ENCODE data around the gene CYP27B1. TPM values are rescaled to one million over a fixed set of nuclear protein-coding genes. Genes with fewer than 3 reads are reported as not detected.
A peak's percentile ranks its signal among the peaks of the same experiment; 100 is the strongest.

CYP27B1 gene
- total RNA-seq, 1 experiment from 2014 or later, result 11.6 TPM

GRCh38 chr12:57815177-57816000 is 48.5 kb upstream of the CYP27B1 start:
- Histone ChIP-seq H4K20me1 (ENCODE audit: insufficient read depth) (no peaks in the 10 kb centered on the region), H3K4me3 (replicated peaks in 1 of 2; ENCODE audit: low read depth in 1 of 2, low read length in 2 of 2) (no peak overlapping the region), H3K27ac (ENCODE audit: low read depth, low read length) (no peak overlapping the region), H3K4me2 (ENCODE audit: low read length) (no peak overlapping the region), H2AFZ (ENCODE audit: low read depth, low read length, poor library complexity, severe bottlenecking) (no peak overlapping the region), H3K27me3 (ENCODE audit: insufficient read depth, low read length) (no peaks in the 10 kb centered on the region), H3K4me1 (ENCODE audit: control insufficient read depth in 1 of 2, insufficient read depth in 2 of 2, low read length in 2 of 2) (peaks cover 0 to 8% of the 10 kb centered on the region in 2 experiments; a peak in 2 of 4 replicates), H3K36me3 (ENCODE audit: control insufficient read depth in 1 of 2, insufficient read depth in 2 of 2, low read length in 2 of 2) (no peaks in the 10 kb centered on the region), H3K9me2 (ENCODE audit: insufficient read depth) (no peaks in the 10 kb centered on the region), H3K9me3 (ENCODE audit: control insufficient read depth in 1 of 2, insufficient read depth in 1 of 2, low read depth in 1 of 2, low read length in 2 of 2) (no peaks in the 10 kb centered on the region), H3K9ac (ENCODE audit: low read length) (no peak overlapping the region), H3K79me2 (ENCODE audit: insufficient read depth, low read length) (no peaks in the 10 kb centered on the region)
- CTCF ChIA-PET, result interaction anchor here (1.2 kb wide), 2 partner anchors 13 to 17 kb away, joined by 3 to 4 read pairs; no protein-coding TSS in a partner anchor
- RAD21 ChIA-PET (ENCODE audit: low non-redundant PET in 1 of 2, low total read pairs in 2 of 2, uncharacterized antibody in 2 of 2, unreplicated experiment in 2 of 2), result no interaction called here
- BruUV-seq (replicated peaks), result no TSS peak
- intact Hi-C loops (cut with micrococcal nuclease), result no loop called here
- TF ChIP-seq RAD21 (IDR thresholded peaks at IDR 0.05; ENCODE audit: low read depth) (peak; percentile 38; the same call in 1 of the 2 replicates), EGR1 (IDR thresholded peaks at IDR 0.05; ENCODE audit: low read depth) (no peak)
- ATAC-seq, result peak; percentile 54
- no peak for DNase-seq (ENCODE audit: low read depth, low spot score)
- POLR2A ChIA-PET, result no interaction called here

GRCh38 chr12:57813971-57814772 is 47.3 kb upstream of the CYP27B1 start:
- H3K27me3 ChIP-seq (ENCODE audit: insufficient read depth, low read length), result no peaks in the 10 kb centered on the region
- no peaks in the 10 kb centered on the region for H3K36me3 ChIP-seq (ENCODE audit: control insufficient read depth in 1 of 2, insufficient read depth in 2 of 2, low read length in 2 of 2)
- H3K4me2 ChIP-seq (ENCODE audit: low read length), result no peak overlapping the region
- H3K9ac ChIP-seq (ENCODE audit: low read length), result no peak overlapping the region
- no peak overlapping the region for H3K27ac ChIP-seq (ENCODE audit: low read depth, low read length)
- RAD21 ChIA-PET (ENCODE audit: low non-redundant PET in 1 of 2, low total read pairs in 2 of 2, uncharacterized antibody in 2 of 2, unreplicated experiment in 2 of 2), result no interaction called here
- no peaks in the 10 kb centered on the region for H3K9me2 ChIP-seq (ENCODE audit: insufficient read depth)
- H3K9me3 ChIP-seq (ENCODE audit: control insufficient read depth in 1 of 2, insufficient read depth in 1 of 2, low read depth in 1 of 2, low read length in 2 of 2), result no peaks in the 10 kb centered on the region
- no peaks in the 10 kb centered on the region for H3K79me2 ChIP-seq (ENCODE audit: insufficient read depth, low read length)
- intact Hi-C loops (cut with micrococcal nuclease), result no loop called here
- H2AFZ ChIP-seq (ENCODE audit: low read depth, low read length, poor library complexity, severe bottlenecking), result no peak overlapping the region
- BruUV-seq (replicated peaks), result no TSS peak
- POLR2A ChIA-PET, result no interaction called here
- TF ChIP-seq EZH2 (IDR thresholded peaks at IDR 0.05) (no peak), SIN3A (IDR thresholded peaks at IDR 0.05; ENCODE audit: low read depth) (no peak), ZBTB33 (IDR thresholded peaks at IDR 0.05; ENCODE audit: extremely low read depth, insufficient replicate concordance, low read length) (no peak), EGR1 (IDR thresholded peaks at IDR 0.05; ENCODE audit: low read depth) (no peak), POLR2A (IDR thresholded peaks at IDR 0.05; ENCODE audit: borderline replicate concordance, extremely low read depth, insufficient read depth, insufficient read length) (no peak)
- TF ChIP-seq, protein P1, sequence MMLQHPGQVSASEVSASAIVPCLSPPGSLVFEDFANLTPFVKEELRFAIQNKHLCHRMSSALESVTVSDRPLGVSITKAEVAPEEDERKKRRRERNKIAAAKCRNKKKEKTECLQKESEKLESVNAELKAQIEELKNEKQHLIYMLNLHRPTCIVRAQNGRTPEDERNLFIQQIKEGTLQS (IDR thresholded peaks at IDR 0.05), result no peak
- ATAC-seq (no peak), DNase-seq (ENCODE audit: low read depth, low spot score) (no peak)
- peaks cover 0 to 13% of the 10 kb centered on the region in 2 experiments; a peak in 2 of 4 replicates for H3K4me1 ChIP-seq (ENCODE audit: control insufficient read depth in 1 of 2, insufficient read depth in 2 of 2, low read length in 2 of 2)
- no peak overlapping the region for H3K4me3 ChIP-seq (replicated peaks in 1 of 2; ENCODE audit: low read depth in 1 of 2, low read length in 2 of 2)
- H4K20me1 ChIP-seq (ENCODE audit: insufficient read depth), result no peaks in the 10 kb centered on the region
- CTCF ChIA-PET, result no interaction called here

Data from HCT116 (cell line).